ENCODE results near the gene ART5.
"Not testable (repeated sequence)": the region's sequence is repeated elsewhere in the genome, so short reads cannot be mapped to it uniquely, and the experiment has no call there.

ART5 gene

DNA sequence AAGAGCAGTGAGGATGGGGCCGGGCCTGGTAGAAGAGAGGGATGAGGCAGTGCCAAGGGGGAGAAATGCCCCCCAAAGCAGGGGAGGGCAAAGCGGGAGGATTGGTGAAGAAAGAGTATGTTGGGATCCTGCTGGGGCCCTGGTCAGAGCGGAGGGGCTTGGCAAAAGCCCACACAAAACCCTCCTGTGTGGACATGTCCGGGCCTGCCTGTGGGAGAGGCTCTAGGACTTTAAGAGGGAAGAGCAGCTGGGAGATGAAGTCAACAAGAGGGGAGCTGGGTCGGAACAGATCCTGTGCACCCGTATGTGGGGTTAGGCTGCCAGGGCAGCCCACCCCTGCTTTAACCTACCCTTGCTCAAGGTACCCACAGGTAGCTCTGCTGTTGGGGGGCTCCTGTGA is 25.8 kb downstream of the ART5 start:
- DNase-seq, result no peak

DNA sequence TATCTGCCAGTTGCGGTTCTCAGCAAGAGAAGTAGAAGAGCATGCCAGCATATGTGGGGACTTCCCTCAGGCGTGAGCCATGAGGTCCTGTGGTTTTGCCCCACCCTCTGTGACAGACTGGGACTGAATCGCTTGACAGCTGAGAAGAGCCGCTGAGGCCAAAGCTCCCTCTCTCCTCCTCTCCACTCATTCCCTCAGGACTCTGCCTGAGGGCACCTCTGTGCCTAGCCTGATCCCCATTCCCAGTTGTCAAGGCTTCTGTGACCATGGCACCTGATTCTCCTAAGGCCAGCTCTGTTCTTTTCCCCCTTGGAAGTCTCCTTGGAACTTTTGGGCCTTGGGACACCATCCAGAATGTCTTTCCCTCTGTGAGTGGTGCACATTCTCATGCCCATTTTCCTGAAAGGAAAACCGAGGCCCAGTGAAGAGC is 27.0 kb downstream of the ART5 start:
- DNase-seq, result no peak

DNA sequence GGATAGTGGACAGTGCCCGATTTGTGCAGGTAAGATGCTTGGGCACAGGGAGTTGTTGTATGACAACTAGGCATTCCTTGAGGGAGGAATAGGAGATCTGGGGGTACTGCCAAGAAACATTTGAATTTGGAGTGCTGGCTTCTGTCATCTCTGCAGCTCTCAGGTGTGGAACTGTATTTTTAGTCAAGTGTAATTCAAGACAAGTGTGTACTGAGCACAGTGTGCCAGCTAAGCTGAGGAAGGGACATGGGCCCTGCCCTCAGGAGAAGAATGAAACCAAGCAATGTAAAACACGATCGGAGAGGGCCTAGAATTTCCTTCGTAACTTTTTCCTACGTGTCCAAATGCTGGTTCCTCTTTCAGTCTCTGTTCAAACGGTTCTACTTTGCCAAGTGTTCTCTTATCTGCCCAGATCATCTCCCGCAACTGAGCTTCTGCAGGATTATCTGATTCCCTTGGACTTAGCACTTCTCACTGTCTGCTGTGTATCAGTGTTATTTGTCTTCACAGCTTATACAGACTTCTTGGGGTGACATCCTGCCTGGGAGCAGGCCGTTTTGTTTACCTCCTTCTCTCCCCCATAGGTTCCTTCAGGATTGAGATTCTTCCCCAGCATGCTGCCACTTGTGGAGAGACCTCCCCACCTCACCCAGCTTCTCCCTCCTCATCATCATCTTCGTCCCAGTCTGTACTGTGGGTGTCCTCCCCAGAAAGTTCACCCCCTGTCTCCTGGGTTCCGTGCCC is 27.6 kb downstream of the ART5 start:
- no peak for DNase-seq

DNA sequence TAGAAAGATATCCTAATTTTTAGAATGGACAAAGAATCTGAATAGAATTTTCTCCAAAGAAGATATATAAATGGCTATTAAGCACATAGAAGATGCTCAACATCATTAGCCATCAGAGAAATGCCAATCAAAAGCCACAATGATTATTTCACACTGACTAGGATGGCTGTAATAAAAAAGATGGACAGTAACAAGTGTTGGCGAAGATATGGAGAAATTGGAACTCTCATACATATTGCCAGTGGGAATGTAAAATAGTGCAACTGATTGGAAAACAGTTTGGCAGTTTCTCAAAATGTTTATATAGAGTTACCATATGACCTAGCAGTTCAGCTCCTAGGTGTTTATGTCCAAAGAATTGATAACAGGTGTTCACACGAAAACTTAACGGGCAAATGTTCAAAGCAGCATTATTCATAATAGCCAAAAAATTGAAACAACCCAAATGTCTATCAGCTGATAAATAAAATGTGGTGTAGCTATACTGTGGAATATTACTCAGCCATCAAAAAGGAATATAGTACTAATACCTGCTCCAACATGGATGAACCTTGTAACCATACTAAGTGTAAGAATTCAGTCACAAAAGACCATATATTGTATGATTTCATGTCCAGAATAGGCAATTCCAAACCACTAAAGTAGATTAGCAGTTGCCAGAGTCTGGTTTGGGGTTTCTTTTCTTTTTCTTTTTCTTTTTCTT is 29.7 kb downstream of the ART5 start:
- DNase-seq, result no peak

DNA sequence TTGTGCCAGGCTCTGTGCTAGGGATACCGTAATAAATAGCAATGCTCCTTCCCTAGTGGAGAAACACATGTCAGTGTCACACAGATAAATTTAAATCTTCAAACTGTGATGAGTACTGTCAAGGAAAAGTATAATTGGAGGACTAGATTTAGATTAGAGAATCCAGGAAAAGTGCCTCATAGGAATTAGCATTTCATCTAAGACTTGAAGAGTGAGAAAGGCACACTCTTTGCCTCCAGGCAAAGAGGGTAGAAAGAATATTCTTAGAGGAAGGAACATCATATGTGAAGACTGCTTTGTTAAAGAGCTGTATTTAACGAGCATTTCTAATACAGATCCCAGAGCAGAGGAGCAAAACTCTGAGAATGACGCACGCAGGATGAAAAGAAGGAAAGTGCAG is 30.9 kb downstream of the ART5 start:
- DNase-seq, result no peak

DNA sequence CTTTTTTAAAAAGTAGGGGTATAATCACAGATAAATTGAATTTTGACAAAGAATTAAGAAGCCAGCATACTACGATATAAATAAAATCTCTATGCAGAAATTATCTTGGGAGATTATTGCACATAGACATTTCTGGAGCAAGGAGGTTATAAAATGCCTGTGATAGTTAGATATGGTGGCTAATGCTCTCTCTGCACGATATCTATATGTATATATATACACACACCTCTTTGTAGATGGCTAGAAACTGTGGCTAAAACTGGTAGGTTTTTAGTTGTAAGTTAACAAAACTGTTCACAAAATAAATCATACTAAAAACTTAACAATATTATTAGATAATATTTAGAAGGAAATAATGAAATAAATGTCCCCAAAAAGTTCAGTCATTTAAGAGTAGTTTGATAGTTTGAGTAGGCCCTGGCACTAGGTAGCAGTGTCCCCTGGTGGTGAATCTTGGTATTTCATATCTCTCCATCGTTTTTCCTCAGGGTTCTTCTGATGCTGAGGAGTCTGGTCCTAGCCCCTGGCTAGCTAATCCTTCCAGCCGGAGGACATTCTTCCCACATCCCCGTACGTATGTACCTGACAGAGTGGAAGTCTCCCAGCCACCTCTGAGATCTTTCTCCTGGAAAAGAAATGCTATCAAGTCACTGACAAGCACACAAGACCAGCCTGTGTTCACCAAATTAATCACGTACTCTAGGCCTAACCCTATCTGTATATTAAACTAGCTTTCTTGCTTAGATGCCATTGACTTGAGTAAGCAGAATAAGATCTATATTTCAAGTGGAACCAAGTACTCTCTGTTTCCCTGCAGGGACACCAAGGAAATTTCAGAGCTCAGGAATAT is 32.2 kb downstream of the ART5 start:
- peak; percentile 29 for DNase-seq

DNA sequence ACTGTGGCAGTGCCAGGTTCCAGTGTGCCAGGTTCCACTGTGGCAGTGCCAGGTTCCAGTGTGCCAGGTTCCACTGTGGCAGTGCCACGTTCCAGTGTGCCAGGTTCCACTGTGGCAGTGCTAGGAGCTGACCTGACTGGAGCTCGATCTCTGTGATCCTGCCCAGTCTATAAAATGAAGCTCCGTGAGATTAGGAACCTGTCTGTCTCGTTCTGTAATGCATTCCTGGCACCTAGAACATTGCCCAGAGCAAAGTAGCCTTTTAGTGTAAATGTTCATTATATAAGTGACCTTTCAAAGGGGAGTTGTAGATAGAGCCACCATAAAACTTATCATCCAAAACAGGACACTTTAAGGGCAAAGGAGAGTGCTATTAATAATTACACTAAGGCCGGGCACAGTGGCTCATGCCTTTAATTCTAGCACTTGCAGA is 36.0 kb downstream of the ART5 start:
- DNase-seq, result no peak

DNA sequence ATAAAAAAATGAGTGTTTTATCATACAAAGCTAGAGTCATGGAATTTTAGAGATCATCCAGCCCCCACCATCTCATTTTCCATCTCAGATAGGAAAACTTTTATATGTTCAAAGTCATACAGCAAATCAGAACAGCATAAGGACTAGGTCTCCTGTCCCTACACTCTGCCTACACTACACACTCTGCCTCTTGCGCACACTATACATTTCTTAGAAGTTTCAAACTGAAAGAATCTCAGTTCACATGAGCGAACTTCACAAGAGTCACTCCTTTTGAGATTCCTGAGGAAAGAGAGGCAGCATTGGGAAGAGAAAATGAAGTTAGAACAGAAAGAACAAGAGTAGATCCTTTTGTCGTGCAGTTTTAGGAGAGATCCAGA is 36.5 kb downstream of the ART5 start:
- no peak for DNase-seq

DNA sequence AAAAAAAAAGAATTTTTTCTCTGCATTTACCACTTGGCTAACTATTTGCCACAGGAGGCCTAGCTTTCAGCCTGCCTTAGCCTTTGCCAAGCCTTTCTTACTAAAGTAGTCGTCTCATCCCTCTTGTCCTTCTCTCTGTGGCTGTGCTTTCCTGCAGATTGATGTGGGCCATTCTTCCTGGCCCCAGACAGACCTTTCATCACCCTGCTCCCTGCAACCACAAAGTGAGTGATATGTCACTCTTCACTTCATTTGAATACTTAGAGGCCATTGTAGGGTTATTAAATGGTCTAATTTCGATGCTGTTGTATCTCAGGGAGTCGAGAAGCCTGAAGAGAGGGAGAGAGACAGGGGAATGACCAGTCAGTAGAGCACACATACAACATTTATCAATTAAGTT is 37.6 kb downstream of the ART5 start:
- peak; percentile 48 for DNase-seq

DNA sequence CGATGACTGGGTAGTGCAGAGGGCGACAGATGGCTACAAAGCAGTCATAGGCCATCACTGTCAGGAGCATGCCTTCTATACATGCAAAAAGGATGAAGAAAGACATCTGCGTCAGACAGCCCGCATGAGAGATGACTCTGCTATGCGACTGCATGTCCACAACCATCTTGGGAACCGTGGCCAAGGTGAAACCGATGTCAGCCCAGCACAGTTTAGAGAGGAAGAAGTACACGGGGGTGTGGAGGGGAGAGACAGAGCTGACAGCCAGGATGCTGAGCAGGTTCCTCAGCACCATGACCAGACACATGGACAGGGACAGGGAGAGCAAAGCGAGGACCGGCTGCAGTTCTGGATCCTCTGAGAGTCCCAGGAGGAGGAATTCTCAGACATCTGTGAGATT is 41.6 kb downstream of the ART5 start:
- DNase-seq, result not testable (repeated sequence)

DNA sequence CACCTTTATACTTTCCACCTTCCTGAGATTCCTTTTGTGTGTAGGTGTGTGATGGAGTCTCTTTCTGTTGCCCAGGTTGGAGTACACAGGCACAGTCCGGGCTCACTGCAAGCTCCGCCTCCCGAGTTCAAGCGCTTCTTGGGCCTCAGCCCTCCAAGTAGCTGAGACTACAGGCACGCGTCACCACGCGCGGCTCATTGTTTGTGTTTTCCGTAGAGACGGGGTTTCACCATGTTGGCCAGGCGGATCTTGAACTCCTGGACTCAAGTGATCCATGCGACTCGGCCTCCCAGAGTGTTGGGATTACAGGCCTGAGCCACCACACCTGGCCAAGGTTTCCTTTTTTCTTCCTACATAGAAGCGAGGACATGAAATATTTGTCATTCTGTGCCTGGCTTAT is 44.0 kb downstream of the ART5 start:
- not testable (repeated sequence) for DNase-seq

DNA sequence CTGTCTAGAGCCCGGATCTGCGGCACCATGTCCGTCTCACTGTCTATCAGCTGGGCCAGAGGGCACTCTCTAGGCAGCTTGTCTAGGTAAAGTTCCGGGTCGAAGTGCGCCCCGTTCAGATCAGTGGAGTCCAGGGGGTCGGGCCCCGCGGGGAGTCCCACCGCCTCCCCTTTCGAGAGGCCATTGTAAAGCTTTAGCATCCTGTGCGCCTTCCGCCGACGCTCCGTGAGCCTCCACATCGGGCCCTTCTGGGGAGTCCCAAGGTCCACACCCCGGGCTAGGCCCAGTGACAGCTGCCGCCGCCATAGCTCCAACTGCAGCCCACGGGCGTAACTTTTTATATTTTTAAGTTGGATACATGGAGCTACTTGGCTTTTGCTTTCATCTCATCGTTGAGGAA is 50.5 kb downstream of the ART5 start:
- DNase-seq, result not testable (repeated sequence)

DNA sequence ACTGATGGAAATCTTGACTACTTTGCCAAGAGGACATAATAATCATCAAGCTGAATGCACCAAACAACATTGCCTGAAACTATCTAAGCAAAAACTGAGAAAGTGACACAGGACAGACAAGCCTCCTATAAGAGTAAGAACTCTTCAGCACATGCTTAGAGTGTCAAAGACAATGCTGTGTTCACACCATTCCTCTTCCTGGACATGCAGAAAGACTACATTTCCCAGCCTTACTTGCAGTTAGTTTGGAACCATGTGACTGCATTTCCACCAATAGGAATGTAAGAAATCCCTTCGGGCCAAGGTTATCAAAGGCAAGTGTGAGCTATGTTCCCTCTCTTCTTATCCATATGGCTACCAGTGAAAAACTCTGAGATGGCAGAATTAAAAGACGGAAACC is 51.6 kb downstream of the ART5 start:
- DNase-seq, result not testable (repeated sequence)

DNA sequence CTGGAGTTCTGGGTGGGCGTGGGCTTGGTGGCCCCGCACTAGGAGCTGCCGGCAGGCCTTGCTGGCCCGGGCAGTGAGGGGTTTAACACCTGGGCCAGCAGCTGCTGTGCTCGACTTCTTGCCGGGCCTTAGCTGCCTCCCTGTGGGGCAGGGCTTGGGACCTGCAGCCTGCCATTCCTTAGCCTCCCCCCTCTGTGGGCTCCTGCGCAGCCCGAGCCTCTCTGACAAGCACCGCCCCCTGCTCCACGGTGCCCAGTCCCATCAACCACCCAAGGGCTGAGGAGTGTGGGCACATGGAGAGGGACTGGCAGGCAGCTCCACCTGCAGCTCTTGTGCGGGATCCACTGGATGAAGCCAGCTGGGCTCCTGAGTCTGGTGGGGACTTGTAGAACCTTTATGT is 53.0 kb downstream of the ART5 start:
- not testable (repeated sequence) for DNase-seq

Measured in fibroblast of skin of right biceps (primary cell).